ENCODE measurements around the gene OTUD1. TPM values are rescaled to one million over a fixed set of nuclear protein-coding genes. Genes with fewer than 3 reads are reported as not detected.

The OTUD1 gene
- total RNA-seq, 2 experiments from 2014 or later, result 6.6 to 7.0 TPM

- TF ChIP-seq CTCF (IDR thresholded peaks at IDR 0.05), result no peak
- H3K27ac Mint-ChIP-seq, result no peak overlapping the region
- no peaks in the 10 kb centered on the region for H3K4me1 Mint-ChIP-seq (ENCODE audit: low read depth)
- peaks cover 3% of the 10 kb centered on the region for H3K27me3 Mint-ChIP-seq
- ChIA-PET CTCF (no interaction called here), POLR2A (no interaction called here)
- intact Hi-C loops (cut with micrococcal nuclease), result no loop called here
- no peaks in the 10 kb centered on the region for H3K9me3 Mint-ChIP-seq
- DNase-seq (no peak), ATAC-seq (no peak)
- H3K36me3 Mint-ChIP-seq (ENCODE audit: low read depth), result no peaks in the 10 kb centered on the region
- no peak overlapping the region for H3K4me3 Mint-ChIP-seq
These were observed 41.1 kb downstream of the OTUD1 start for GRCh38 chr10:23479798-23480473.

- Mint-ChIP-seq H3K27ac (no peak overlapping the region), H3K9me3 (no peaks in the 10 kb centered on the region), H3K4me3 (no peak overlapping the region), H3K27me3 (peaks cover 2% of the 10 kb centered on the region), H3K4me1 (ENCODE audit: low read depth) (no peaks in the 10 kb centered on the region), H3K36me3 (ENCODE audit: low read depth) (no peaks in the 10 kb centered on the region)
- ATAC-seq (no peak), DNase-seq (no peak)
- intact Hi-C loops (cut with micrococcal nuclease), result no loop called here
- POLR2A ChIA-PET, result interaction anchor here (0.7 to 1.5 kb wide), 2 partner anchors 46 to 85 kb away, joined by 3 read pairs; no protein-coding TSS in a partner anchor
- no peak for TF ChIP-seq CTCF (IDR thresholded peaks at IDR 0.05)
- CTCF ChIA-PET, result interaction anchor here (0.8 kb wide), 1 partner anchor 166 kb away, joined by 3 read pairs; no protein-coding TSS in a partner anchor
These were observed 42.6 kb downstream of the OTUD1 start for GRCh38 chr10:23481363-23481961.

- no peak for DNase-seq
- POLR2A ChIA-PET, result no interaction called here
- H3K36me3 Mint-ChIP-seq (ENCODE audit: low read depth), result no peaks in the 10 kb centered on the region
- H3K4me3 Mint-ChIP-seq, result no peak overlapping the region
- intact Hi-C loops (cut with micrococcal nuclease), result no loop called here
- no peak overlapping the region for H3K27ac Mint-ChIP-seq
- peaks cover 2% of the 10 kb centered on the region for H3K9me3 Mint-ChIP-seq
- ATAC-seq, result no peak
- TF ChIP-seq CTCF (IDR thresholded peaks at IDR 0.05), result no peak
- CTCF ChIA-PET, result interaction anchor here (1.5 kb wide), 1 partner anchor 175 kb away, joined by 4 read pairs; no protein-coding TSS in a partner anchor
- H3K4me1 Mint-ChIP-seq (ENCODE audit: low read depth), result no peaks in the 10 kb centered on the region
- H3K27me3 Mint-ChIP-seq, result peaks cover 6% of the 10 kb centered on the region
These were observed 51.2 kb downstream of the OTUD1 start for GRCh38 chr10:23490115-23490514.

Small RNAs within 50 kb of the gene (microRNA-seq; reads per million reads assigned to microRNA genes)
- not detected for gene MIR1254-2 (ENCODE audit: borderline microRNAs expressed, borderline replicate concordance)

Other genes starting within 250 kb of the OTUD1 start
- gene PTF1A, start 246.8 kb upstream of the OTUD1 start, total RNA-seq, result not detected
- gene C10orf67, start 94.3 kb upstream of the OTUD1 start, total RNA-seq, result under 1 TPM; 0.25 to 0.32 TPM